Mesenchymal stem cell (in vitro differentiated cells and primary cell): ENCODE measurements around the gene TENM4.

Experiments used
- DNase-seq: peaks from one replicate; pipeline ENCODE4 v3.0.0-alpha.2; 2013
- H2AFZ ChIP-seq: one replicate; pipeline ENCODE4 v1.6.1; 2013; ENCODE audit warnings: low read depth, mild to moderate bottlenecking, control low read depth, inconsistent platforms, low read length, moderate library complexity
- H2AK5ac ChIP-seq: 2 replicates; pipeline ENCODE4 v1.6.1; 2013; ENCODE audit warnings: low read length, moderate library complexity, mild to moderate bottlenecking, inconsistent platforms; ENCODE audit not compliant: severe bottlenecking
- H2BK120ac ChIP-seq: one replicate; pipeline ENCODE4 v1.6.1; 2013; ENCODE audit warnings: low read depth, mild to moderate bottlenecking, inconsistent platforms, low read length, moderate library complexity
- H2BK12ac ChIP-seq, 2 experiments: one replicate each; pipeline ENCODE4 v1.6.1; 2013; ENCODE audit warnings: inconsistent platforms in 2 of 2, low read length in 2 of 2, mild to moderate bottlenecking in 2 of 2, moderate library complexity in 2 of 2, control low read depth in 1 of 2
- H2BK15ac ChIP-seq: one replicate; pipeline ENCODE4 v1.6.1; 2013; ENCODE audit warnings: mild to moderate bottlenecking, low read depth, inconsistent platforms; ENCODE audit not compliant: poor library complexity, severe bottlenecking
- H2BK5ac ChIP-seq: 2 replicates; pipeline ENCODE4 v1.6.1; 2013; ENCODE audit warnings: low read depth, mild to moderate bottlenecking, low read length, control low read depth, inconsistent platforms; ENCODE audit not compliant: poor library complexity, severe bottlenecking
- H3K14ac ChIP-seq, 2 experiments: one replicate each; pipeline ENCODE4 v1.6.1; 2013; ENCODE audit warnings: inconsistent platforms in 2 of 2, low read length in 2 of 2, control low read depth in 1 of 2, mild to moderate bottlenecking in 1 of 2, moderate library complexity in 1 of 2
- H3K18ac ChIP-seq, 2 experiments: one replicate each; pipeline ENCODE4 v1.6.1; 2013; ENCODE audit warnings: inconsistent platforms in 2 of 2, low read length in 2 of 2, control low read depth in 1 of 2, low read depth in 1 of 2, mild to moderate bottlenecking in 1 of 2
- H3K23ac ChIP-seq, 2 experiments: one replicate each; pipeline ENCODE4 v1.6.1; 2013; ENCODE audit warnings: inconsistent platforms in 2 of 2, low read length in 2 of 2, mild to moderate bottlenecking in 2 of 2, moderate library complexity in 2 of 2, control low read depth in 1 of 2
- H3K27ac ChIP-seq: 2 replicates; pipeline ENCODE4 v1.5.1; 2013; ENCODE audit warnings: mild to moderate bottlenecking, moderate library complexity, low read length, control low read depth, inconsistent platforms; ENCODE audit not compliant: poor library complexity, severe bottlenecking
- H3K27me3 ChIP-seq, 2 experiments: 2 replicates each; pipeline versions ENCODE4 v1.6.1 to v1.7.0; 2013; ENCODE audit warnings: low read length in 2 of 2, mild to moderate bottlenecking in 2 of 2, moderate library complexity in 2 of 2, control low read depth in 1 of 2, inconsistent platforms in 1 of 2; ENCODE audit not compliant: control insufficient read depth in 1 of 2, insufficient read depth in 1 of 2
- H3K36me3 ChIP-seq, 2 experiments: 2 replicates each; pipeline versions ENCODE4 v1.6.1 to v1.7.0; 2013; ENCODE audit warnings: low read length in 2 of 2, control low read depth in 1 of 2, inconsistent platforms in 1 of 2, low read depth in 1 of 2, mild to moderate bottlenecking in 1 of 2; ENCODE audit not compliant: insufficient read depth in 2 of 2, control insufficient read depth in 1 of 2
- H3K4ac ChIP-seq, 2 experiments: one replicate each; pipeline ENCODE4 v1.6.1; 2013; ENCODE audit warnings: inconsistent platforms in 2 of 2, low read length in 2 of 2, mild to moderate bottlenecking in 2 of 2, moderate library complexity in 2 of 2, control low read depth in 1 of 2, low read depth in 1 of 2
- H3K4me1 ChIP-seq: 2 replicates; pipeline ENCODE4 v1.6.1; 2013; ENCODE audit warnings: low read depth, low read length, control low read depth; ENCODE audit not compliant: control insufficient read depth, insufficient read depth
- H3K4me2 ChIP-seq: 2 replicates; pipeline ENCODE4 v1.6.1; 2013; ENCODE audit warnings: low read length, mild to moderate bottlenecking, inconsistent platforms; ENCODE audit not compliant: poor library complexity, severe bottlenecking
- H3K4me3 ChIP-seq, 2 experiments: 2 replicates each; pipeline versions ENCODE4 v1.5.1 to v1.7.0; 2013; ENCODE audit warnings: low read length in 2 of 2, mild to moderate bottlenecking in 2 of 2, control low read depth in 1 of 2, low read depth in 1 of 2; ENCODE audit not compliant: insufficient read depth in 1 of 2
- H3K79me1 ChIP-seq: replicated peaks from 2 replicates; pipeline ENCODE4 v1.6.1; 2013; ENCODE audit warnings: mild to moderate bottlenecking, control low read depth, low read length, inconsistent platforms; ENCODE audit not compliant: poor library complexity, severe bottlenecking
- H3K9ac ChIP-seq: 2 replicates; pipeline ENCODE4 v1.7.0; 2013; ENCODE audit warnings: mild to moderate bottlenecking, low read length, moderate library complexity
- H3K9me3 ChIP-seq: 2 replicates; pipeline ENCODE4 v1.7.0; 2013; ENCODE audit warnings: mild to moderate bottlenecking, low read length; ENCODE audit not compliant: control insufficient read depth
- H4K8ac ChIP-seq: one replicate; pipeline ENCODE4 v1.6.1; 2013; ENCODE audit warnings: inconsistent platforms, mild to moderate bottlenecking, low read length, moderate library complexity
- H4K91ac ChIP-seq: one replicate; pipeline ENCODE4 v1.6.1; 2013; ENCODE audit warnings: mild to moderate bottlenecking, low read length, inconsistent platforms
- WGBS: methylation state at CpG from one replicate; pipeline ENCODE4 v1.1.7; 2013; ENCODE audit warnings: mixed read lengths; 5-methylcytosine and 5-hydroxymethylcytosine counted together

The TENM4 gene

GRCh38 chr11:78653294-78653909 lies 787.4 kb downstream of the TENM4 start:
- Histone ChIP-seq H2BK15ac (no peak overlapping the region), H3K79me1 (no peaks in the 10 kb centered on the region), H3K14ac (no peak overlapping the region), H3K18ac (no peak overlapping the region), H2AK5ac (no peak overlapping the region), H3K9ac (no peak overlapping the region), H3K4me2 (no peak overlapping the region), H2BK12ac (no peak overlapping the region), H3K27ac (no peak overlapping the region), H3K27me3 (peaks cover 0 to 13% of the 10 kb centered on the region in 2 experiments), H2AFZ (no peak overlapping the region), H3K36me3 (peaks cover 5 to 8% of the 10 kb centered on the region in 2 experiments), H3K9me3 (no peaks in the 10 kb centered on the region), H4K91ac (no peak overlapping the region), H3K4me3 (no peak overlapping the region), H3K4ac (no peak overlapping the region), H4K8ac (no peak overlapping the region), H3K23ac (no peak overlapping the region), H2BK5ac (no peak overlapping the region), H2BK120ac (no peak overlapping the region), H3K4me1 (peaks cover 2% of the 10 kb centered on the region)
- 91% methylated on average over 8 of the region's 11 CpGs for WGBS
- DNase-seq = no peak

GRCh38 chr11:78652843-78653239 lies 788.0 kb downstream of the TENM4 start:
- H2BK120ac ChIP-seq = no peak overlapping the region
- H4K91ac ChIP-seq = no peak overlapping the region
- H2BK12ac ChIP-seq = no peak overlapping the region
- H2BK5ac ChIP-seq = no peak overlapping the region
- 87% methylated on average over 5 of the region's 5 CpGs for WGBS
- no peak overlapping the region for H2AK5ac ChIP-seq
- no peak overlapping the region for H3K27ac ChIP-seq
- no peak overlapping the region for H3K18ac ChIP-seq
- H3K79me1 ChIP-seq = no peaks in the 10 kb centered on the region
- no peak overlapping the region for H3K4me3 ChIP-seq
- H3K9ac ChIP-seq = no peak overlapping the region
- no peak overlapping the region for H3K23ac ChIP-seq
- H3K9me3 ChIP-seq = no peaks in the 10 kb centered on the region
- no peak overlapping the region for H3K14ac ChIP-seq
- H2AFZ ChIP-seq = no peak overlapping the region
- H3K27me3 ChIP-seq = peaks cover 0 to 13% of the 10 kb centered on the region in 2 experiments
- no peak overlapping the region for H3K4ac ChIP-seq
- no peak for DNase-seq
- no peak overlapping the region for H4K8ac ChIP-seq
- peaks cover 2% of the 10 kb centered on the region for H3K4me1 ChIP-seq
- no peak overlapping the region for H2BK15ac ChIP-seq
- peaks cover 0 to 3% of the 10 kb centered on the region in 2 experiments for H3K36me3 ChIP-seq
- H3K4me2 ChIP-seq = no peak overlapping the region

- Histone ChIP-seq H4K8ac (no peak overlapping the region), H3K14ac (no peak overlapping the region), H2AFZ (no peak overlapping the region), H3K4me2 (no peak overlapping the region), H3K27me3 (peaks cover 6 to 13% of the 10 kb centered on the region in 2 experiments), H3K36me3 (no peaks in the 10 kb centered on the region), H3K4ac (no peak overlapping the region), H3K9ac (no peak overlapping the region), H2BK120ac (no peak overlapping the region), H2BK5ac (no peak overlapping the region), H2BK15ac (no peak overlapping the region), H3K9me3 (no peaks in the 10 kb centered on the region), H3K18ac (no peak overlapping the region), H3K27ac (no peak overlapping the region), H2AK5ac (no peak overlapping the region), H3K4me1 (peaks cover 2% of the 10 kb centered on the region), H2BK12ac (no peak overlapping the region), H3K79me1 (no peaks in the 10 kb centered on the region), H4K91ac (no peak overlapping the region), H3K23ac (no peak overlapping the region), H3K4me3 (no peak overlapping the region)
- no peak for DNase-seq
- 86% methylated on average over 7 of the region's 11 CpGs for WGBS
Measured at GRCh38 chr11:78651923-78652842, 788.6 kb downstream of the TENM4 start.

GRCh38 chr11:78651136-78651775 lies 789.6 kb downstream of the TENM4 start:
- Histone ChIP-seq H2BK15ac (no peak overlapping the region), H3K27ac (no peak overlapping the region), H4K8ac (no peak overlapping the region), H3K4ac (no peak overlapping the region), H3K4me3 (no peak overlapping the region), H2BK12ac (no peak overlapping the region), H3K4me1 (peaks cover 2% of the 10 kb centered on the region), H3K27me3 (peaks cover 7 to 9% of the 10 kb centered on the region in 2 experiments), H2BK5ac (no peak overlapping the region), H3K14ac (no peak overlapping the region), H4K91ac (no peak overlapping the region), H3K23ac (no peak overlapping the region), H3K18ac (no peak overlapping the region), H3K4me2 (no peak overlapping the region), H3K9me3 (no peaks in the 10 kb centered on the region), H2AK5ac (no peak overlapping the region), H3K9ac (no peak overlapping the region), H2BK120ac (no peak overlapping the region), H3K79me1 (no peaks in the 10 kb centered on the region), H2AFZ (no peak overlapping the region), H3K36me3 (no peaks in the 10 kb centered on the region)
- WGBS = 73% methylated on average over 13 of the region's 13 CpGs
- no peak for DNase-seq
